Loucy (cell line): ENCODE measurements around the gene ARHGAP15.

Source experiments
- CTCF ChIP-seq: fragments of 200-600 bp; sonication (generic); conservative IDR thresholded peaks from 2 replicates; pipeline ENCODE4 v1.5.1; 2014; ENCODE audit warnings: mild to moderate bottlenecking, antibody characterized with exemption, low read length
- EZH2phosphoT487 ChIP-seq: fragments of 200-600 bp; IDR thresholded peaks from 2 replicates; pipeline ENCODE4 v1.6.1; 2018; ENCODE audit warnings: antibody characterized with exemption, mild to moderate bottlenecking, moderate library complexity, borderline replicate concordance

- no peak for TF ChIP-seq CTCF
- TF ChIP-seq EZH2phosphoT487: no peak
Measured at GRCh38 chr2:143209570-143210445, 80.6 kb downstream of the ARHGAP15 start.
